Measurements from ENCODE around the gene TOP1. TPM values are rescaled to one million over a fixed set of nuclear protein-coding genes. Genes with fewer than 3 reads are reported as not detected.

Gene TOP1
- total RNA-seq, 2 donors from 2014 or later, result 80.6 to 85.5 TPM

GRCh38 chr20:41049451-41049850 is 20.8 kb downstream of the TOP1 start:
- H3K27ac ChIP-seq, result no peak overlapping the region
- no peaks in the 10 kb centered on the region for H3K36me3 ChIP-seq
- no peaks in the 10 kb centered on the region for H3K9me3 ChIP-seq
- no peak for DNase-seq
- intact Hi-C loops (cut with DNase I), result no loop called here
- no peaks in the 10 kb centered on the region for H3K27me3 ChIP-seq
- no peak overlapping the region for H3K4me3 ChIP-seq
- H3K9ac ChIP-seq (ENCODE audit: low read depth in 2 of 2, low read length in 2 of 2), result no peak overlapping the region
- peaks cover 47% of the 10 kb centered on the region for H3K4me1 ChIP-seq
- TF ChIP-seq CTCF (IDR thresholded peaks at IDR 0.05), result no peak

- Histone ChIP-seq H3K9ac (ENCODE audit: low read depth in 2 of 2, low read length in 2 of 2) (no peak overlapping the region), H3K4me1 (peaks cover 47% of the 10 kb centered on the region), H3K9me3 (no peaks in the 10 kb centered on the region), H3K36me3 (no peaks in the 10 kb centered on the region), H3K4me3 (no peak overlapping the region), H3K27ac (peak overlapping the region; percentile 69), H3K27me3 (no peaks in the 10 kb centered on the region)
- no peak for DNase-seq
- no peak for TF ChIP-seq CTCF (IDR thresholded peaks at IDR 0.05)
- intact Hi-C loops (cut with DNase I), result no loop called here
These were observed 21.9 kb downstream of the TOP1 start for GRCh38 chr20:41050361-41051008.

- Histone ChIP-seq H3K4me1 (peaks cover 44% of the 10 kb centered on the region), H3K9ac (ENCODE audit: low read depth in 2 of 2, low read length in 2 of 2) (no peak overlapping the region)
These were observed 22.6 kb downstream of the TOP1 start for GRCh38 chr20:41051009-41051825.

GRCh38 chr20:41052742-41053419 is 24.3 kb downstream of the TOP1 start:
- no peak for DNase-seq
- Histone ChIP-seq H3K27me3 (no peaks in the 10 kb centered on the region), H3K27ac (peak overlapping the region; percentile 69), H3K36me3 (no peaks in the 10 kb centered on the region), H3K9me3 (no peaks in the 10 kb centered on the region), H3K4me3 (no peak overlapping the region), H3K9ac (ENCODE audit: low read depth in 2 of 2, low read length in 2 of 2) (no peak overlapping the region), H3K4me1 (peaks cover 36% of the 10 kb centered on the region)
- no peak for TF ChIP-seq CTCF (IDR thresholded peaks at IDR 0.05)
- intact Hi-C loops (cut with DNase I), result no loop called here

More at GRCh38 chr20:41051009-41051825, 22.6 kb downstream of the TOP1 start:
- intact Hi-C loops (cut with DNase I), result no loop called here
- no peak overlapping the region for H3K4me3 ChIP-seq
- H3K9me3 ChIP-seq, result no peaks in the 10 kb centered on the region
- no peak for DNase-seq
- H3K36me3 ChIP-seq, result no peaks in the 10 kb centered on the region
- no peaks in the 10 kb centered on the region for H3K27me3 ChIP-seq
- H3K27ac ChIP-seq, result peak overlapping the region; percentile 69
- TF ChIP-seq CTCF (IDR thresholded peaks at IDR 0.05), result no peak

GRCh38 chr20:41054070-41054846 is 25.6 kb downstream of the TOP1 start:
- Histone ChIP-seq H3K27ac (peak overlapping the region; percentile 0), H3K4me3 (no peak overlapping the region), H3K9ac (ENCODE audit: low read depth in 2 of 2, low read length in 2 of 2) (no peak overlapping the region), H3K36me3 (no peaks in the 10 kb centered on the region), H3K4me1 (peaks cover 34% of the 10 kb centered on the region), H3K9me3 (no peaks in the 10 kb centered on the region), H3K27me3 (no peaks in the 10 kb centered on the region)
- no peak for DNase-seq
- TF ChIP-seq CTCF (IDR thresholded peaks at IDR 0.05), result no peak
- intact Hi-C loops (cut with DNase I), result no loop called here

All from colonic mucosa (tissue), 4 donors.